HCT116 (cell line): ENCODE measurements around the gene ACKR4. TPM values are rescaled to one million over a fixed set of nuclear protein-coding genes. Genes with fewer than 3 reads are reported as not detected.

Experiments
- ATAC-seq: fragments of 200-7000 bp; cut with Tn5 transposase; 2 replicates; pipeline ENCODE4 v1.9.1; 2020; ENCODE audit warnings: mild to moderate bottlenecking, moderate library complexity
- BruUV-seq: library from RNA; stranded (reverse); fragments of 400-500 nt; replicated peaks from 2 replicates; lab custom pipeline; 2021; lab: Mats Ljungman, UMichigan
- CTCF ChIA-PET: fragments of 300-600 bp; sonication (Branson Sonifier 250); formaldehyde crosslinking; loops from one replicate; lab custom pipeline; 2021; ENCODE audit warnings: antibody characterized with exemption; lab: Charles Lee
- POLR2A ChIA-PET: fragments of 300-600, 350-600 bp; sonication (Branson Sonifier 250); formaldehyde crosslinking; loops from one replicate; lab custom pipeline; 2021; ENCODE audit warnings: antibody characterized with exemption; lab: Charles Lee
- RAD21 ChIA-PET, 2 experiments: fragments of 300-600 bp; sonication (Branson Sonifier 250); formaldehyde crosslinking; loops; one replicate each; lab custom pipeline; 2023; ENCODE audit warnings: low total read pairs in 2 of 2; ENCODE audit not compliant: uncharacterized antibody in 2 of 2, unreplicated experiment in 2 of 2, low non-redundant PET in 1 of 2; lab: Charles Lee
- DNase-seq: peaks from one replicate; pipeline ENCODE4 v3.0.0-alpha.2; 2010; ENCODE audit warnings: low read depth, low spot score
- H2AFZ ChIP-seq: fragments of 200-600 bp; shearing (Covaris generic), sonication (generic); 2 replicates; pipeline ENCODE4 v1.6.1; 2017; ENCODE audit warnings: low read depth, mixed run types, mixed read lengths, antibody characterized with exemption, low read length; ENCODE audit not compliant: poor library complexity, severe bottlenecking
- H3K27ac ChIP-seq: 2 replicates; pipeline ENCODE4 v1.5.1; 2012; ENCODE audit warnings: low read depth, low read length
- H3K27me3 ChIP-seq: fragments of 200-600 bp; sonication (generic); 2 replicates; pipeline ENCODE4 v1.6.1; 2016; ENCODE audit warnings: mixed run types, low read length, mixed read lengths; ENCODE audit not compliant: insufficient read depth
- H3K36me3 ChIP-seq, 2 experiments: fragments of 200-500 bp in 1 of 2; fragments of 200-600 bp in 1 of 2; sonication (Bioruptor generic) in 1 of 2; sonication (generic) in 1 of 2; 2 replicates each; pipeline versions ENCODE4 v1.5.1 to v1.6.1; 2014 to 2016; ENCODE audit warnings: low read length in 2 of 2, inconsistent platforms in 1 of 2, mixed read lengths in 1 of 2, mixed run types in 1 of 2; ENCODE audit not compliant: insufficient read depth in 2 of 2, control insufficient read depth in 1 of 2
- H3K4me1 ChIP-seq, 2 experiments: fragments of 200-600 bp in 1 of 2; sonication (generic) in 1 of 2; 2 replicates each; pipeline versions ENCODE4 v1.5.1 to v1.6.1; 2012 to 2017; ENCODE audit warnings: low read length in 2 of 2, inconsistent platforms in 1 of 2, mild to moderate bottlenecking in 1 of 2, mixed read lengths in 1 of 2, mixed run types in 1 of 2, moderate library complexity in 1 of 2; ENCODE audit not compliant: insufficient read depth in 2 of 2, control insufficient read depth in 1 of 2
- H3K4me2 ChIP-seq: fragments of 200-600 bp; sonication (generic); 2 replicates; pipeline ENCODE4 v1.6.1; 2017; ENCODE audit warnings: mixed run types, low read length, mixed read lengths
- H3K4me3 ChIP-seq, 2 experiments: fragments of 200-600 bp in 1 of 2; sonication (generic) in 1 of 2; replicated peaks in 1 of 2; 2 replicates each; pipeline ENCODE4 v1.5.1; 2011 to 2016; ENCODE audit warnings: low read length in 2 of 2, control low read depth in 1 of 2, low read depth in 1 of 2, mild to moderate bottlenecking in 1 of 2, mixed read lengths in 1 of 2, mixed run types in 1 of 2
- H3K79me2 ChIP-seq: fragments of 200-600 bp; sonication (generic); 2 replicates; pipeline ENCODE4 v1.6.1; 2017; ENCODE audit warnings: mild to moderate bottlenecking, mixed run types, low read length, moderate library complexity, mixed read lengths; ENCODE audit not compliant: insufficient read depth
- H3K9ac ChIP-seq: fragments of 200-600 bp; sonication (generic); 2 replicates; pipeline ENCODE4 v1.6.1; 2016; ENCODE audit warnings: low read length, mixed read lengths
- H3K9me2 ChIP-seq: fragments of 200-600 bp; sonication (generic), shearing (Covaris generic); 2 replicates; pipeline ENCODE4 v1.6.1; 2017; ENCODE audit warnings: mixed run types, mild to moderate bottlenecking, moderate library complexity; ENCODE audit not compliant: insufficient read depth
- H3K9me3 ChIP-seq, 2 experiments: fragments of 200-500 bp in 1 of 2; fragments of 200-600 bp in 1 of 2; sonication (Bioruptor generic) in 1 of 2; sonication (generic) in 1 of 2; 2 replicates each; pipeline ENCODE4 v1.6.1; 2014 to 2017; ENCODE audit warnings: low read length in 2 of 2, mixed read lengths in 2 of 2, inconsistent platforms in 1 of 2, low read depth in 1 of 2, mild to moderate bottlenecking in 1 of 2, mixed run types in 1 of 2, moderate library complexity in 1 of 2; ENCODE audit not compliant: control insufficient read depth in 1 of 2, insufficient read depth in 1 of 2
- H4K20me1 ChIP-seq: fragments of 200-600 bp; sonication (generic), shearing (Covaris generic); 2 replicates; pipeline ENCODE4 v1.6.1; 2017; ENCODE audit warnings: mixed run types, mild to moderate bottlenecking, moderate library complexity; ENCODE audit not compliant: insufficient read depth
- CBX3 ChIP-seq: IDR thresholded peaks from 2 replicates; pipeline ENCODE4 v1.6.1; 2012; ENCODE audit warnings: low read depth
- CEBPB ChIP-seq: IDR thresholded peaks from 2 replicates; pipeline ENCODE4 v1.6.1; 2012; ENCODE audit warnings: low read depth
- CTCF ChIP-seq, 3 experiments: fragments of 200-600 bp in 1 of 3; sonication (generic) in 1 of 3; IDR thresholded peaks in 2 of 3; conservative IDR thresholded peaks in 1 of 3; 2 replicates each; pipeline ENCODE4 v1.5.1; 2012 to 2017; ENCODE audit warnings: low read depth in 2 of 3, low read length in 2 of 3, antibody characterized with exemption in 1 of 3, borderline replicate concordance in 1 of 3, control low read depth in 1 of 3, mild to moderate bottlenecking in 1 of 3, mixed read lengths in 1 of 3, mixed run types in 1 of 3, moderate library complexity in 1 of 3; ENCODE audit not compliant: insufficient read depth in 1 of 3
- EZH2 ChIP-seq: fragments of 200-600 bp; sonication (generic); IDR thresholded peaks from 2 replicates; pipeline ENCODE4 v1.6.1; 2017; ENCODE audit warnings: antibody characterized with exemption, mixed run types
- EZH2phosphoT487 ChIP-seq: fragments of 200-600 bp; IDR thresholded peaks from 2 replicates; pipeline ENCODE4 v1.6.1; 2018; ENCODE audit warnings: antibody characterized with exemption, borderline replicate concordance
- RAD21 ChIP-seq: IDR thresholded peaks from 2 replicates; pipeline ENCODE4 v1.6.1; 2012; ENCODE audit warnings: low read depth, mild to moderate bottlenecking
- SIN3A ChIP-seq: IDR thresholded peaks from 2 replicates; pipeline ENCODE4 v1.6.1; 2012; ENCODE audit warnings: low read depth
- YY1 ChIP-seq: IDR thresholded peaks from 2 replicates; pipeline ENCODE4 v1.6.1; 2011; ENCODE audit warnings: low read length, low read depth, moderate library complexity, mild to moderate bottlenecking; ENCODE audit not compliant: insufficient replicate concordance; ENCODE audit errors: extremely low read depth
- ZBTB33 ChIP-seq: IDR thresholded peaks from 2 replicates; pipeline ENCODE4 v1.6.1; 2011; ENCODE audit warnings: mild to moderate bottlenecking, low read length, moderate library complexity; ENCODE audit not compliant: insufficient replicate concordance; ENCODE audit errors: extremely low read depth
- ZFX ChIP-seq: fragments of 450-650 bp; IDR thresholded peaks from 2 replicates; pipeline ENCODE4 v1.6.1; 2017
- ZNF274 ChIP-seq: fragments of 200-500 bp; sonication (Bioruptor generic); IDR thresholded peaks from 2 replicates; pipeline ENCODE4 v1.6.1; 2014; ENCODE audit warnings: mild to moderate bottlenecking, low read depth, low read length, inconsistent platforms
- intact Hi-C: fragments of 100-400 bp; cut with micrococcal nuclease; formaldehyde crosslinking; loops from 2 replicates; pipeline ENCODE4 v1.10.0; 2022
- total RNA-seq: library from RNA; stranded (reverse); gene quantifications from one replicate; pipeline ENCODE4 v1.2.1, GENCODE V29; 2021; ENCODE audit not compliant: unreplicated experiment
- TF ChIP-seq, protein P1 (sequence below): IDR thresholded peaks from 2 replicates; pipeline ENCODE4 v1.6.1; 2012; ENCODE audit warnings: low read depth

Gene ACKR4
- total RNA-seq, 1 experiment from 2014 or later, result 0.12 TPM

GRCh38 chr3:132624790-132625189 is 27.7 kb downstream of the ACKR4 start:
- no peak overlapping the region for H3K4me3 ChIP-seq
- POLR2A ChIA-PET, result no interaction called here
- TF ChIP-seq YY1, result no peak
- TF ChIP-seq SIN3A, result no peak

GRCh38 chr3:132625613-132626012 is 28.5 kb downstream of the ACKR4 start:
- DNase-seq (no peak), ATAC-seq (no peak)
- POLR2A ChIA-PET, result no interaction called here
- no peak overlapping the region for H3K9ac ChIP-seq
- no peaks in the 10 kb centered on the region for H3K79me2 ChIP-seq
- no peaks in the 10 kb centered on the region for H3K27me3 ChIP-seq
- no peak overlapping the region for H3K4me2 ChIP-seq
- intact Hi-C loops, result no loop called here
- H3K4me3 ChIP-seq, result no peak overlapping the region
- BruUV-seq, result no TSS peak
- no peaks in the 10 kb centered on the region for H4K20me1 ChIP-seq
- H3K9me3 ChIP-seq, result no peaks in the 10 kb centered on the region
- no peaks in the 10 kb centered on the region for H3K9me2 ChIP-seq
- no peaks in the 10 kb centered on the region for H3K36me3 ChIP-seq
- H3K4me1 ChIP-seq, result peaks cover 0 to 14% of the 10 kb centered on the region in 2 experiments; a peak in 2 of 4 replicates
- RAD21 ChIA-PET, result no interaction called here
- no peak overlapping the region for H2AFZ ChIP-seq
- CTCF ChIA-PET, result no interaction called here
- no peak overlapping the region for H3K27ac ChIP-seq
- no peak for TF ChIP-seq RAD21
- TF ChIP-seq YY1, result no peak
- TF ChIP-seq, protein P1, sequence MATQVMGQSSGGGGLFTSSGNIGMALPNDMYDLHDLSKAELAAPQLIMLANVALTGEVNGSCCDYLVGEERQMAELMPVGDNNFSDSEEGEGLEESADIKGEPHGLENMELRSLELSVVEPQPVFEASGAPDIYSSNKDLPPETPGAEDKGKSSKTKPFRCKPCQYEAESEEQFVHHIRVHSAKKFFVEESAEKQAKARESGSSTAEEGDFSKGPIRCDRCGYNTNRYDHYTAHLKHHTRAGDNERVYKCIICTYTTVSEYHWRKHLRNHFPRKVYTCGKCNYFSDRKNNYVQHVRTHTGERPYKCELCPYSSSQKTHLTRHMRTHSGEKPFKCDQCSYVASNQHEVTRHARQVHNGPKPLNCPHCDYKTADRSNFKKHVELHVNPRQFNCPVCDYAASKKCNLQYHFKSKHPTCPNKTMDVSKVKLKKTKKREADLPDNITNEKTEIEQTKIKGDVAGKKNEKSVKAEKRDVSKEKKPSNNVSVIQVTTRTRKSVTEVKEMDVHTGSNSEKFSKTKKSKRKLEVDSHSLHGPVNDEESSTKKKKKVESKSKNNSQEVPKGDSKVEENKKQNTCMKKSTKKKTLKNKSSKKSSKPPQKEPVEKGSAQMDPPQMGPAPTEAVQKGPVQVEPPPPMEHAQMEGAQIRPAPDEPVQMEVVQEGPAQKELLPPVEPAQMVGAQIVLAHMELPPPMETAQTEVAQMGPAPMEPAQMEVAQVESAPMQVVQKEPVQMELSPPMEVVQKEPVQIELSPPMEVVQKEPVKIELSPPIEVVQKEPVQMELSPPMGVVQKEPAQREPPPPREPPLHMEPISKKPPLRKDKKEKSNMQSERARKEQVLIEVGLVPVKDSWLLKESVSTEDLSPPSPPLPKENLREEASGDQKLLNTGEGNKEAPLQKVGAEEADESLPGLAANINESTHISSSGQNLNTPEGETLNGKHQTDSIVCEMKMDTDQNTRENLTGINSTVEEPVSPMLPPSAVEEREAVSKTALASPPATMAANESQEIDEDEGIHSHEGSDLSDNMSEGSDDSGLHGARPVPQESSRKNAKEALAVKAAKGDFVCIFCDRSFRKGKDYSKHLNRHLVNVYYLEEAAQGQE, result no peak
- no peak for TF ChIP-seq EZH2phosphoT487
- TF ChIP-seq ZFX, result no peak
- no peak for TF ChIP-seq EZH2
- TF ChIP-seq CEBPB, result no peak
- TF ChIP-seq ZBTB33, result no peak
- no peak for TF ChIP-seq CBX3
- no peak for TF ChIP-seq CTCF (IDR thresholded peaks at IDR 0.05 in 2 of 3, conservative IDR thresholded peaks at IDR 0.05 in 1 of 3; ENCODE audit: borderline replicate concordance in 1 of 3, insufficient read depth in 1 of 3, low read depth in 2 of 3, low read length in 2 of 3)
- no peak for TF ChIP-seq ZNF274

More at GRCh38 chr3:132624790-132625189, 27.7 kb downstream of the ACKR4 start:
- H4K20me1 ChIP-seq, result no peaks in the 10 kb centered on the region
- no peak overlapping the region for H3K9ac ChIP-seq
- BruUV-seq, result no TSS peak
- intact Hi-C loops, result no loop called here
- ATAC-seq (no peak), DNase-seq (no peak)
- no peak overlapping the region for H3K27ac ChIP-seq
- no peaks in the 10 kb centered on the region for H3K9me2 ChIP-seq
- H3K79me2 ChIP-seq, result no peaks in the 10 kb centered on the region
- no peaks in the 10 kb centered on the region for H3K36me3 ChIP-seq
- ChIA-PET RAD21 (no interaction called here), CTCF (no interaction called here)
- no peaks in the 10 kb centered on the region for H3K27me3 ChIP-seq
- no peaks in the 10 kb centered on the region for H3K9me3 ChIP-seq
- H3K4me1 ChIP-seq, result peaks cover 0 to 6% of the 10 kb centered on the region in 2 experiments; a peak in 2 of 4 replicates
- no peak overlapping the region for H2AFZ ChIP-seq
- no peak overlapping the region for H3K4me2 ChIP-seq
